Mesenchymal stem cell (in vitro differentiated cells and primary cell): ENCODE data around the gene PARD3.

Experiments
- DNase-seq: peaks from one replicate; pipeline ENCODE4 v3.0.0-alpha.2; 2013
- H2AFZ ChIP-seq: one replicate; pipeline ENCODE4 v1.6.1; 2013; ENCODE audit warnings: low read depth, mild to moderate bottlenecking, control low read depth, inconsistent platforms, low read length, moderate library complexity
- H2AK5ac ChIP-seq: 2 replicates; pipeline ENCODE4 v1.6.1; 2013; ENCODE audit warnings: low read length, moderate library complexity, mild to moderate bottlenecking, inconsistent platforms; ENCODE audit not compliant: severe bottlenecking
- H2BK120ac ChIP-seq: one replicate; pipeline ENCODE4 v1.6.1; 2013; ENCODE audit warnings: low read depth, mild to moderate bottlenecking, inconsistent platforms, low read length, moderate library complexity
- H2BK12ac ChIP-seq, 2 experiments: one replicate each; pipeline ENCODE4 v1.6.1; 2013; ENCODE audit warnings: inconsistent platforms in 2 of 2, low read length in 2 of 2, mild to moderate bottlenecking in 2 of 2, moderate library complexity in 2 of 2, control low read depth in 1 of 2
- H2BK15ac ChIP-seq: one replicate; pipeline ENCODE4 v1.6.1; 2013; ENCODE audit warnings: mild to moderate bottlenecking, low read depth, inconsistent platforms; ENCODE audit not compliant: poor library complexity, severe bottlenecking
- H2BK5ac ChIP-seq: 2 replicates; pipeline ENCODE4 v1.6.1; 2013; ENCODE audit warnings: low read depth, mild to moderate bottlenecking, low read length, control low read depth, inconsistent platforms; ENCODE audit not compliant: poor library complexity, severe bottlenecking
- H3K14ac ChIP-seq, 2 experiments: one replicate each; pipeline ENCODE4 v1.6.1; 2013; ENCODE audit warnings: inconsistent platforms in 2 of 2, low read length in 2 of 2, control low read depth in 1 of 2, mild to moderate bottlenecking in 1 of 2, moderate library complexity in 1 of 2
- H3K18ac ChIP-seq, 2 experiments: one replicate each; pipeline ENCODE4 v1.6.1; 2013; ENCODE audit warnings: inconsistent platforms in 2 of 2, low read length in 2 of 2, control low read depth in 1 of 2, low read depth in 1 of 2, mild to moderate bottlenecking in 1 of 2
- H3K23ac ChIP-seq, 2 experiments: one replicate each; pipeline ENCODE4 v1.6.1; 2013; ENCODE audit warnings: inconsistent platforms in 2 of 2, low read length in 2 of 2, mild to moderate bottlenecking in 2 of 2, moderate library complexity in 2 of 2, control low read depth in 1 of 2
- H3K27ac ChIP-seq: 2 replicates; pipeline ENCODE4 v1.5.1; 2013; ENCODE audit warnings: mild to moderate bottlenecking, moderate library complexity, low read length, control low read depth, inconsistent platforms; ENCODE audit not compliant: poor library complexity, severe bottlenecking
- H3K27me3 ChIP-seq, 2 experiments: 2 replicates each; pipeline versions ENCODE4 v1.6.1 to v1.7.0; 2013; ENCODE audit warnings: low read length in 2 of 2, mild to moderate bottlenecking in 2 of 2, moderate library complexity in 2 of 2, control low read depth in 1 of 2, inconsistent platforms in 1 of 2; ENCODE audit not compliant: control insufficient read depth in 1 of 2, insufficient read depth in 1 of 2
- H3K36me3 ChIP-seq, 2 experiments: 2 replicates each; pipeline versions ENCODE4 v1.6.1 to v1.7.0; 2013; ENCODE audit warnings: low read length in 2 of 2, control low read depth in 1 of 2, inconsistent platforms in 1 of 2, low read depth in 1 of 2, mild to moderate bottlenecking in 1 of 2; ENCODE audit not compliant: insufficient read depth in 2 of 2, control insufficient read depth in 1 of 2
- H3K4ac ChIP-seq, 2 experiments: one replicate each; pipeline ENCODE4 v1.6.1; 2013; ENCODE audit warnings: inconsistent platforms in 2 of 2, low read length in 2 of 2, mild to moderate bottlenecking in 2 of 2, moderate library complexity in 2 of 2, control low read depth in 1 of 2, low read depth in 1 of 2
- H3K4me1 ChIP-seq: 2 replicates; pipeline ENCODE4 v1.6.1; 2013; ENCODE audit warnings: low read depth, low read length, control low read depth; ENCODE audit not compliant: control insufficient read depth, insufficient read depth
- H3K4me2 ChIP-seq: 2 replicates; pipeline ENCODE4 v1.6.1; 2013; ENCODE audit warnings: low read length, mild to moderate bottlenecking, inconsistent platforms; ENCODE audit not compliant: poor library complexity, severe bottlenecking
- H3K4me3 ChIP-seq, 2 experiments: 2 replicates each; pipeline versions ENCODE4 v1.5.1 to v1.7.0; 2013; ENCODE audit warnings: low read length in 2 of 2, mild to moderate bottlenecking in 2 of 2, control low read depth in 1 of 2, low read depth in 1 of 2; ENCODE audit not compliant: insufficient read depth in 1 of 2
- H3K79me1 ChIP-seq: replicated peaks from 2 replicates; pipeline ENCODE4 v1.6.1; 2013; ENCODE audit warnings: mild to moderate bottlenecking, control low read depth, low read length, inconsistent platforms; ENCODE audit not compliant: poor library complexity, severe bottlenecking
- H3K9ac ChIP-seq: 2 replicates; pipeline ENCODE4 v1.7.0; 2013; ENCODE audit warnings: mild to moderate bottlenecking, low read length, moderate library complexity
- H3K9me3 ChIP-seq: 2 replicates; pipeline ENCODE4 v1.7.0; 2013; ENCODE audit warnings: mild to moderate bottlenecking, low read length; ENCODE audit not compliant: control insufficient read depth
- H4K8ac ChIP-seq: one replicate; pipeline ENCODE4 v1.6.1; 2013; ENCODE audit warnings: inconsistent platforms, mild to moderate bottlenecking, low read length, moderate library complexity
- H4K91ac ChIP-seq: one replicate; pipeline ENCODE4 v1.6.1; 2013; ENCODE audit warnings: mild to moderate bottlenecking, low read length, inconsistent platforms
- WGBS: methylation state at CpG from one replicate; pipeline ENCODE4 v1.1.7; 2013; ENCODE audit warnings: mixed read lengths; 5-methylcytosine and 5-hydroxymethylcytosine counted together

PARD3 gene

GRCh38 chr10:34628174-34628796 lies 186.8 kb downstream of the PARD3 start:
- no peak overlapping the region for H3K23ac ChIP-seq
- H3K36me3 ChIP-seq = peaks cover 0 to 17% of the 10 kb centered on the region in 2 experiments
- H3K4me3 ChIP-seq = no peak overlapping the region
- peaks cover 8% of the 10 kb centered on the region for H3K4me1 ChIP-seq
- no peak overlapping the region for H3K14ac ChIP-seq
- H3K27ac ChIP-seq = no peak overlapping the region
- WGBS = 69% methylated on average over 8 of the region's 8 CpGs
- peak overlapping the region; percentile 7 for H3K9ac ChIP-seq
- H3K27me3 ChIP-seq = no peaks in the 10 kb centered on the region
- no peak overlapping the region for H3K4ac ChIP-seq
- no peak overlapping the region for H4K8ac ChIP-seq
- no peak overlapping the region for H2AFZ ChIP-seq
- H2BK120ac ChIP-seq = no peak overlapping the region
- H2BK12ac ChIP-seq = no peak overlapping the region
- peaks cover 53% of the 10 kb centered on the region for H3K79me1 ChIP-seq
- H2BK15ac ChIP-seq = no peak overlapping the region
- no peaks in the 10 kb centered on the region for H3K9me3 ChIP-seq
- no peak overlapping the region for H2AK5ac ChIP-seq
- no peak overlapping the region for H2BK5ac ChIP-seq
- no peak overlapping the region for H3K18ac ChIP-seq
- DNase-seq = no peak
- no peak overlapping the region for H4K91ac ChIP-seq
- no peak overlapping the region for H3K4me2 ChIP-seq

- no peak overlapping the region for H2AFZ ChIP-seq
- no peak overlapping the region for H3K18ac ChIP-seq
- H3K9me3 ChIP-seq = no peaks in the 10 kb centered on the region
- H3K14ac ChIP-seq = no peak overlapping the region
- H2AK5ac ChIP-seq = no peak overlapping the region
- peak overlapping the region; percentile 7 for H3K9ac ChIP-seq
- no peak overlapping the region for H3K4me3 ChIP-seq
- no peak overlapping the region for H4K91ac ChIP-seq
- H3K79me1 ChIP-seq = peaks cover 52% of the 10 kb centered on the region
- H4K8ac ChIP-seq = no peak overlapping the region
- peak overlapping the region in 1 of 2 experiments; percentile 74 for H3K23ac ChIP-seq
- no peak overlapping the region for H2BK120ac ChIP-seq
- DNase-seq = no peak
- no peak overlapping the region for H2BK15ac ChIP-seq
- no peak overlapping the region for H2BK5ac ChIP-seq
- H3K4ac ChIP-seq = no peak overlapping the region
- no peak overlapping the region for H2BK12ac ChIP-seq
- H3K36me3 ChIP-seq = peaks cover 0 to 17% of the 10 kb centered on the region in 2 experiments
- H3K27me3 ChIP-seq = no peaks in the 10 kb centered on the region
- no peak overlapping the region for H3K27ac ChIP-seq
- no peak overlapping the region for H3K4me2 ChIP-seq
- 81% methylated on average over 2 of the region's 3 CpGs for WGBS
- H3K4me1 ChIP-seq = peaks cover 8% of the 10 kb centered on the region
Measured at GRCh38 chr10:34627741-34628140, 187.4 kb downstream of the PARD3 start.

DNA sequence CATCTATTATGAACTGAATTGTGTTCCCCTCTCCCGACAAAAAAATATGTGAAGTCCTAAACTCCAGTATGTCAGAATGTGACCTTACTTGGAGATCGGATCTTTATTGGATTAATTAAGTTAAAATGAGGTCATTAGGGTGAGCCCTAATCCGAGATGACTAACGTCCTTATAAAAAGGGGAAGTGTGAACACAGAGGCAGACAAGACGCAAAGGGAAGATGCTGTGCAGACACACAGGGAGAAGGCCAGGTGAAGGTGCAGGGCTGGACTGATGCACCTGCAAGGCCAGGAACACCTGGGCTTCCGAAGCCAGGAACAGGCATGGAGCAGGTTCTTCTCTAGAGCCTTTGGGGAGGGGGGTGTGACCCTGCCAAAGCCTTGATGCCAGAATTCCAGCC lies 187.8 kb downstream of the PARD3 start:
- H2AK5ac ChIP-seq = no peak overlapping the region
- H3K23ac ChIP-seq = no peak overlapping the region
- no peak overlapping the region for H3K9ac ChIP-seq
- H3K79me1 ChIP-seq = peaks cover 51% of the 10 kb centered on the region
- H3K4ac ChIP-seq = no peak overlapping the region
- H3K18ac ChIP-seq = no peak overlapping the region
- no peak overlapping the region for H2BK15ac ChIP-seq
- H2AFZ ChIP-seq = no peak overlapping the region
- H2BK5ac ChIP-seq = no peak overlapping the region
- H3K4me3 ChIP-seq = no peak overlapping the region
- no peak overlapping the region for H3K4me2 ChIP-seq
- H3K27ac ChIP-seq = no peak overlapping the region
- no peak for DNase-seq
- H3K36me3 ChIP-seq = peaks cover 0 to 17% of the 10 kb centered on the region in 2 experiments
- H3K14ac ChIP-seq = no peak overlapping the region
- over 99% methylated on average over 6 of the region's 6 CpGs for WGBS
- H4K8ac ChIP-seq = no peak overlapping the region
- H2BK120ac ChIP-seq = no peak overlapping the region
- H3K4me1 ChIP-seq = peaks cover 8% of the 10 kb centered on the region
- H4K91ac ChIP-seq = no peak overlapping the region
- no peaks in the 10 kb centered on the region for H3K27me3 ChIP-seq
- H3K9me3 ChIP-seq = no peaks in the 10 kb centered on the region
- no peak overlapping the region for H2BK12ac ChIP-seq

- no peak overlapping the region for H2BK120ac ChIP-seq
- H3K79me1 ChIP-seq = peaks cover 48% of the 10 kb centered on the region
- H3K4me2 ChIP-seq = no peak overlapping the region
- no peak overlapping the region for H2BK5ac ChIP-seq
- H3K4ac ChIP-seq = no peak overlapping the region
- H2BK15ac ChIP-seq = no peak overlapping the region
- no peak overlapping the region for H3K9ac ChIP-seq
- H3K4me3 ChIP-seq = no peak overlapping the region
- no peak overlapping the region for H3K18ac ChIP-seq
- no peaks in the 10 kb centered on the region for H3K27me3 ChIP-seq
- no peak overlapping the region for H2AK5ac ChIP-seq
- DNase-seq = no peak
- peaks cover 0 to 14% of the 10 kb centered on the region in 2 experiments for H3K36me3 ChIP-seq
- H3K4me1 ChIP-seq = peaks cover 8% of the 10 kb centered on the region
- no peak overlapping the region for H2AFZ ChIP-seq
- no peak overlapping the region for H2BK12ac ChIP-seq
- no peak overlapping the region for H3K14ac ChIP-seq
- 100% methylated on average over 1 of the region's 3 CpGs for WGBS
- no peaks in the 10 kb centered on the region for H3K9me3 ChIP-seq
- H3K23ac ChIP-seq = no peak overlapping the region
- H3K27ac ChIP-seq = no peak overlapping the region
- H4K91ac ChIP-seq = no peak overlapping the region
- H4K8ac ChIP-seq = no peak overlapping the region
Measured at GRCh38 chr10:34626158-34626880, 188.8 kb downstream of the PARD3 start.
